AG04450 (cell line): Measurements from ENCODE around the gene TRPM2. TPM values are rescaled to one million over a fixed set of nuclear protein-coding genes. Genes with fewer than 3 reads are reported as not detected.
"Not testable (repeated sequence)": the region's sequence is repeated elsewhere in the genome, so short reads cannot be mapped to it uniquely, and the experiment has no call there.

Experiments
- CTCF ChIA-PET: fragments of 300-600, 350-600 bp; formaldehyde crosslinking; extraction: SDS; loops from one replicate; lab custom pipeline; 2022; ENCODE audit warnings: antibody characterized with exemption, inconsistent platforms; lab: Charles Lee
- POLR2A ChIA-PET: fragments of 350-600 bp; formaldehyde crosslinking; extraction: SDS; loops from one replicate; lab custom pipeline; 2021; ENCODE audit warnings: antibody characterized with exemption, inconsistent platforms; lab: Yijun Ruan, JAX
- DNase-seq: peaks from one replicate; pipeline ENCODE4 v3.0.0-alpha.2; 2011; ENCODE audit warnings: low read depth, low spot score
- H3K27ac ChIP-seq: one replicate; pipeline ENCODE4 v1.5.1; 2012; ENCODE audit warnings: low read depth, low read length, control low read depth
- H3K27me3 ChIP-seq: one replicate; pipeline ENCODE4 v1.6.0; 2012; ENCODE audit warnings: low read length; ENCODE audit not compliant: control insufficient read depth, insufficient read depth
- H3K4me3 ChIP-seq: 2 replicates; pipeline ENCODE4 v1.5.1; 2011; ENCODE audit warnings: mild to moderate bottlenecking, low read depth, low read length, control low read depth
- H3K9me3 ChIP-seq: 2 replicates; pipeline ENCODE4 v1.5.1; 2012; ENCODE audit warnings: low read length; ENCODE audit not compliant: control insufficient read depth, insufficient read depth
- CTCF ChIP-seq: IDR thresholded peaks from 2 replicates; pipeline ENCODE4 v1.5.1; 2011; ENCODE audit warnings: low read depth, low read length, control low read depth, inconsistent platforms
- polyA plus RNA-seq: library from polyadenylated mRNA; depleted of rRNA; stranded (reverse); fragments of >200 nt; gene quantifications from 2 replicates; pipeline ENCODE4 v1.2.3, GENCODE V29; 2011

Gene TRPM2
- polyA plus RNA-seq, 1 experiment, result not detected

- ChIA-PET CTCF (no interaction called here), POLR2A (no interaction called here)
- Histone ChIP-seq H3K9me3 (peaks cover 73% of the 10 kb centered on the region), H3K27me3 (no peaks in the 10 kb centered on the region), H3K27ac (no peak overlapping the region), H3K4me3 (no peak overlapping the region)
- TF ChIP-seq CTCF, result no peak
- DNase-seq, result no peak
Measured at GRCh38 chr21:44400791-44401385, 47.5 kb downstream of the TRPM2 start.

- Histone ChIP-seq H3K27me3 (no peaks in the 10 kb centered on the region), H3K27ac (no peak overlapping the region), H3K9me3 (peaks cover 80% of the 10 kb centered on the region), H3K4me3 (no peak overlapping the region)
- POLR2A ChIA-PET, result no interaction called here
- DNase-seq, result no peak
- CTCF ChIA-PET, result no interaction called here
- TF ChIP-seq CTCF, result no peak
Measured at GRCh38 chr21:44401386-44402160, 48.2 kb downstream of the TRPM2 start.

GRCh38 chr21:44402323-44403105, 49.1 kb downstream of the TRPM2 start:
- DNase-seq, result no peak
- no peaks in the 10 kb centered on the region for H3K27me3 ChIP-seq
- H3K9me3 ChIP-seq, result peaks cover 84% of the 10 kb centered on the region
- H3K4me3 ChIP-seq, result no peak overlapping the region
- ChIA-PET CTCF (no interaction called here), POLR2A (no interaction called here)
- no peak overlapping the region for H3K27ac ChIP-seq
- no peak for TF ChIP-seq CTCF

GRCh38 chr21:44403106-44404020, 49.9 kb downstream of the TRPM2 start:
- H3K4me3 ChIP-seq, result no peak overlapping the region
- no peaks in the 10 kb centered on the region for H3K27me3 ChIP-seq
- TF ChIP-seq CTCF, result no peak
- no peak for DNase-seq
- POLR2A ChIA-PET, result no interaction called here
- CTCF ChIA-PET, result no interaction called here
- H3K9me3 ChIP-seq, result peaks cover 82% of the 10 kb centered on the region
- no peak overlapping the region for H3K27ac ChIP-seq

- POLR2A ChIA-PET, H3K27ac ChIP-seq, H3K4me3 ChIP-seq, H3K27me3 ChIP-seq, DNase-seq, CTCF ChIA-PET: not testable (repeated sequence)
- H3K9me3 ChIP-seq, result peaks cover 79% of the 10 kb centered on the region
Measured at GRCh38 chr21:44404482-44404881, 51.1 kb downstream of the TRPM2 start.
